ENCODE measurements around the gene SSH2. TPM values are rescaled to one million over a fixed set of nuclear protein-coding genes. Genes with fewer than 3 reads are reported as not detected.
"Not testable (repeated sequence)": the region's sequence is repeated elsewhere in the genome, so short reads cannot be mapped to it uniquely, and the experiment has no call there.

The SSH2 gene
- total and polyA plus RNA-seq, 2 experiments from 2014 or later, result 8.3 to 18.9 TPM

- Histone ChIP-seq H3K9me3 (ENCODE audit: low read depth) (no peaks in the 10 kb centered on the region), H3F3A (ENCODE audit: insufficient read depth) (no peaks in the 10 kb centered on the region), H2AFZ (no peak overlapping the region), H3K4me3 (no peak overlapping the region), H3K9ac (no peak overlapping the region), H4K20me1 (ENCODE audit: insufficient read depth) (no peaks in the 10 kb centered on the region), H3K27me3 (replicated peaks; ENCODE audit: insufficient read depth) (no peaks in the 10 kb centered on the region), H3K36me3 (ENCODE audit: low read depth) (0 out of 2 replicates have a peak, but pooled peaks cover 5% of the 10 kb centered on the region), H3K79me2 (ENCODE audit: insufficient read depth) (no peaks in the 10 kb centered on the region), H3K9me2 (ENCODE audit: insufficient read depth) (no peaks in the 10 kb centered on the region), H3K4me1 (ENCODE audit: insufficient read depth) (0 out of 2 replicates have a peak, but pooled peaks cover 6% of the 10 kb centered on the region), H3K4me2 (ENCODE audit: unreplicated experiment) (no peak overlapping the region), H3K27ac (no peak overlapping the region)
- no peak for DNase-seq
- TF ChIP-seq EZH2phosphoT487 (IDR thresholded peaks at IDR 0.05; ENCODE audit: insufficient read depth, low read depth), result no peak
- no peak for TF ChIP-seq EZH2 (IDR thresholded peaks at IDR 0.05; ENCODE audit: insufficient read depth, poor library complexity, severe bottlenecking)
- in situ Hi-C loops (cut with MboI), result no loop called here
- WGBS, 2 experiments (ENCODE audit: low coverage in 1 of 2, low lambda C conversion rate in 2 of 2, missing lambda C conversion rate in 2 of 2), result 95 to 97% methylated on average over 6 of the region's 6 CpGs
Measured at GRCh38 chr17:29655323-29655722, 274.7 kb downstream of the SSH2 start.

- H2AFZ ChIP-seq, result no peak overlapping the region
- WGBS, 2 experiments (ENCODE audit: low coverage in 1 of 2, low lambda C conversion rate in 2 of 2, missing lambda C conversion rate in 2 of 2), result 5 to 9% methylated on average over 1 of the region's 1 CpG
- no peak overlapping the region for H3K4me2 ChIP-seq (ENCODE audit: unreplicated experiment)
- 0 out of 2 replicates have a peak, but pooled peaks cover 6% of the 10 kb centered on the region for H3K4me1 ChIP-seq (ENCODE audit: insufficient read depth)
- in situ Hi-C loops (cut with MboI), result no loop called here
- H3K9me2 ChIP-seq (ENCODE audit: insufficient read depth), result no peaks in the 10 kb centered on the region
- no peak overlapping the region for H3K4me3 ChIP-seq
- H3K9me3 ChIP-seq (ENCODE audit: low read depth), result no peaks in the 10 kb centered on the region
- no peak overlapping the region for H3K27ac ChIP-seq
- H3K36me3 ChIP-seq (ENCODE audit: low read depth), result 0 out of 2 replicates have a peak, but pooled peaks cover 5% of the 10 kb centered on the region
- H3K9ac ChIP-seq, result no peak overlapping the region
- no peak for DNase-seq
- no peaks in the 10 kb centered on the region for H4K20me1 ChIP-seq (ENCODE audit: insufficient read depth)
- H3F3A ChIP-seq (ENCODE audit: insufficient read depth), result no peaks in the 10 kb centered on the region
- TF ChIP-seq EZH2 (IDR thresholded peaks at IDR 0.05; ENCODE audit: insufficient read depth, poor library complexity, severe bottlenecking), result no peak
- no peak for TF ChIP-seq EZH2phosphoT487 (IDR thresholded peaks at IDR 0.05; ENCODE audit: insufficient read depth, low read depth)
- no peaks in the 10 kb centered on the region for H3K27me3 ChIP-seq (replicated peaks; ENCODE audit: insufficient read depth)
- no peaks in the 10 kb centered on the region for H3K79me2 ChIP-seq (ENCODE audit: insufficient read depth)
Measured at GRCh38 chr17:29653995-29654714, 275.9 kb downstream of the SSH2 start.

GRCh38 chr17:29652976-29653375 is 277.1 kb downstream of the SSH2 start:
- Histone ChIP-seq H3K9me2 (ENCODE audit: insufficient read depth) (no peaks in the 10 kb centered on the region), H3K79me2 (ENCODE audit: insufficient read depth) (no peaks in the 10 kb centered on the region), H3K9ac (no peak overlapping the region), H3K9me3 (ENCODE audit: low read depth) (no peaks in the 10 kb centered on the region), H2AFZ (no peak overlapping the region), H4K20me1 (ENCODE audit: insufficient read depth) (no peaks in the 10 kb centered on the region), H3K4me2 (ENCODE audit: unreplicated experiment) (no peak overlapping the region), H3K4me1 (ENCODE audit: insufficient read depth) (0 out of 2 replicates have a peak, but pooled peaks cover 6% of the 10 kb centered on the region), H3F3A (ENCODE audit: insufficient read depth) (no peaks in the 10 kb centered on the region), H3K4me3 (no peak overlapping the region), H3K27ac (no peak overlapping the region), H3K27me3 (replicated peaks; ENCODE audit: insufficient read depth) (no peaks in the 10 kb centered on the region), H3K36me3 (ENCODE audit: low read depth) (0 out of 2 replicates have a peak, but pooled peaks cover 5% of the 10 kb centered on the region)
- DNase-seq, result no peak
- no peak for TF ChIP-seq EZH2phosphoT487 (IDR thresholded peaks at IDR 0.05; ENCODE audit: insufficient read depth, low read depth)
- in situ Hi-C loops (cut with MboI), result no loop called here

GRCh38 chr17:29651913-29652312 is 278.1 kb downstream of the SSH2 start:
- H3K36me3 ChIP-seq (ENCODE audit: low read depth); H3K9me2 ChIP-seq (ENCODE audit: insufficient read depth); H3K79me2 ChIP-seq (ENCODE audit: insufficient read depth); DNase-seq; H3K9ac ChIP-seq; H3K27ac ChIP-seq; H3K9me3 ChIP-seq (ENCODE audit: low read depth); H3F3A ChIP-seq (ENCODE audit: insufficient read depth); in situ Hi-C loops (cut with MboI); H3K4me1 ChIP-seq (ENCODE audit: insufficient read depth); H2AFZ ChIP-seq; H3K4me2 ChIP-seq (ENCODE audit: unreplicated experiment); H3K4me3 ChIP-seq; H3K27me3 ChIP-seq (replicated peaks; ENCODE audit: insufficient read depth); H4K20me1 ChIP-seq (ENCODE audit: insufficient read depth): not testable (repeated sequence)
- WGBS, 2 experiments (ENCODE audit: low coverage in 1 of 2, low lambda C conversion rate in 2 of 2, missing lambda C conversion rate in 2 of 2), result 90 to 95% methylated on average over 7 of the region's 7 CpGs

GRCh38 chr17:29650396-29650795 is 279.6 kb downstream of the SSH2 start:
- no peaks in the 10 kb centered on the region for H3K79me2 ChIP-seq (ENCODE audit: insufficient read depth)
- no peaks in the 10 kb centered on the region for H3K9me3 ChIP-seq (ENCODE audit: low read depth)
- in situ Hi-C loops (cut with MboI), result no loop called here

More at GRCh38 chr17:29650396-29650795, 279.6 kb downstream of the SSH2 start:
- H3F3A ChIP-seq (ENCODE audit: insufficient read depth), result peaks cover 13% of the 10 kb centered on the region
- H3K9ac ChIP-seq, result no peak overlapping the region
- no peaks in the 10 kb centered on the region for H4K20me1 ChIP-seq (ENCODE audit: insufficient read depth)
- H2AFZ ChIP-seq, result no peak overlapping the region
- H3K9me2 ChIP-seq (ENCODE audit: insufficient read depth), result no peaks in the 10 kb centered on the region
- 84 to 91% methylated on average over 4 of the region's 4 CpGs for WGBS, 2 experiments (ENCODE audit: low coverage in 1 of 2, low lambda C conversion rate in 2 of 2, missing lambda C conversion rate in 2 of 2)
- 0 out of 2 replicates have a peak, but pooled peaks cover 5% of the 10 kb centered on the region for H3K36me3 ChIP-seq (ENCODE audit: low read depth)
- H3K27ac ChIP-seq, result no peak overlapping the region
- no peak for TF ChIP-seq EZH2phosphoT487 (IDR thresholded peaks at IDR 0.05; ENCODE audit: insufficient read depth, low read depth)
- no peak for TF ChIP-seq EZH2 (IDR thresholded peaks at IDR 0.05; ENCODE audit: insufficient read depth, poor library complexity, severe bottlenecking)
- no peak overlapping the region for H3K4me2 ChIP-seq (ENCODE audit: unreplicated experiment)
- H3K4me3 ChIP-seq, result no peak overlapping the region
- no peaks in the 10 kb centered on the region for H3K27me3 ChIP-seq (replicated peaks; ENCODE audit: insufficient read depth)
- H3K4me1 ChIP-seq (ENCODE audit: insufficient read depth), result peaks cover 16% of the 10 kb centered on the region
- no peak for DNase-seq

Data from GM23248 (cell line).